HG03139 (cell line): ENCODE results near the gene DNAL4.

ENCODE experiments used
- ATAC-seq: cut with Tn5 transposase; IDR thresholded peaks from one replicate; pipeline ENCODE4 v1.9.1; 2021; ENCODE audit not compliant: unreplicated experiment

Gene DNAL4

DNA sequence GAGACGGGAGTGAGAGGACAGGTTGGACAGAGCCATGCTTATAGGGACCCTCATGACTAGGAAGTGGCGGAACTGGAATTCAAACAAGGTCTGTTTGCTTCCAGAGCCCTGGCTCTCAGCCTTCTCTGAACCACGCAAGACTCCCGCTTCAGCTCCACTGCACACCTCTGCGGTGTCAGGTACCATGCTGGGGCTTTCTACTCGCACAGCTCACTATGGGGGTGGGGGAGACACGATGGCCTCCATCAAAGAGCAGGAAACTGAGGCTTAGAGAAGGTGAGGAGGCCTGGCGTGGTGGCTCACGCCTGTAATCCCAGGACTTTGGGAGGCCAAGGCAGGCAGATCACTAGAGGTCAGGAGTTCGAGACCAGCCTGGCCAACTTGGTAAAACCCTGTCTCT, 52.4 kb downstream of the DNAL4 start:
- no peak for ATAC-seq

DNA sequence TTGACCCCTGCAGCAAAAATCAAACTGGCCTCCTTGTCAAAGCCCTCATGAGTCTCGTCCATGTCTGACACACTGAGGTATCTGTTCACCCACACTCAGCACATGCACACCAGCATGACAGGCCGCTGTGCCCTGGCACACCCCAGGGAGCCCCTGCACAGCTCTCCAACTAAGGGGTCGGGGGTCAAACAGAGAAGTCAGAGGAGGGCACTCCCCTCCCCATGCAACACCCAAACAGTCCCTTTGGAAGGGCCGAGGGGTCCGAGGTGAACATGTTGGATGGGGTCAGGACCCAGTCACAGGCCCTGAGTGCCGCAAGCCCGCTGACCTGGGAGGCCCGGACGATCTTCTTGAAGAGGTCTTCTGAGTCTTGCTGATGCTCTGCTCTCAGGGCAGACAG, 52.8 kb downstream of the DNAL4 start:
- no peak for ATAC-seq

DNA sequence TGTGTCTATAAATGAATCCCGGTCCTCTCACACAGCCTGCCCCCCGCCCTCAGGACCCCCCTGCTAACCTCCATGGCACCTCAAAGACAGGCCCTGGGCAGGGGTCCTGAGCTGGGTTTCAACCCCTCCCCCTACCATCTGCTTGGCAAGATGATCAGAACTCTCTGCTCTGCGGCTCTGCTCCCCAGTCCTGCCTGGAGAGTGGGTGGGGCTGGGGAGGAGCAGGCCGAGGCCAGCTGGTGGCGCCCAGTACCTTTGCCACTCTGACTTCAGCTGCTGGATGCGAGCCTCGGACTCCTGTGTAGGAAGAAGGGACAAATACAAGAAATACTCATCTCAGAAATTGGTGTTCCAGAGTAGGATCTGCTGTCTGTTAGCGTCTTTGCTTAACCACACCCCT, 53.2 kb downstream of the DNAL4 start:
- ATAC-seq: no peak

DNA sequence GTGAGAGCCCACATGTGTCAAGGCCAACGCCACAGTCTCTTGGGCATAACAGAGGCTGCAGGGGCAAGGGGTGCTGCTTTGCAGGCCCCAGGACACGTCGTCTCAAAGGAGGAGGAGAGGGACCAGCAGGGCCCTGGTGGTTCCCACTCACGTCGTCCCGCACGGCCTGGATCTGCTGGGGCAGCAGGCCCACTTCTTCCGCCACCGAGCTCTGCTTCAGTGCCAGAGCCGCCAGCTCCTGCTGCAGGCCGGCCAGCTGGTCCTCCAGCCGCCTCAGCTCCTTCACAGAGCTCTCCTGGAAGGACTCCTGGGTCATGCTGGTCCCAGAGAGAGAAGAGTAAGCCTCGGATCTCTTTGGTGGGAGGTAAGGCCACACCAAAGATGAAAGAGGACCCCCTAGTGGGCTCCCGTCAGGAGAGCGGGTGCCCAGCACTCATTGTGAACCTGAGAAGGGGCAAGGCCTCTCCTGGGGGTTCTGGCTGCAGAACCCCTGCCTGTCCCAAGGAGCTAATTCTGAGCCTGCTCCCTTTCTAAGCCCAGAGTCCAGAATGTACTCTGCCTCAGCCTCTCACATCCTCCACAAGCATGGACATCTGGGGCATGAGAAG, 53.7 kb downstream of the DNAL4 start:
- ATAC-seq: no peak

DNA sequence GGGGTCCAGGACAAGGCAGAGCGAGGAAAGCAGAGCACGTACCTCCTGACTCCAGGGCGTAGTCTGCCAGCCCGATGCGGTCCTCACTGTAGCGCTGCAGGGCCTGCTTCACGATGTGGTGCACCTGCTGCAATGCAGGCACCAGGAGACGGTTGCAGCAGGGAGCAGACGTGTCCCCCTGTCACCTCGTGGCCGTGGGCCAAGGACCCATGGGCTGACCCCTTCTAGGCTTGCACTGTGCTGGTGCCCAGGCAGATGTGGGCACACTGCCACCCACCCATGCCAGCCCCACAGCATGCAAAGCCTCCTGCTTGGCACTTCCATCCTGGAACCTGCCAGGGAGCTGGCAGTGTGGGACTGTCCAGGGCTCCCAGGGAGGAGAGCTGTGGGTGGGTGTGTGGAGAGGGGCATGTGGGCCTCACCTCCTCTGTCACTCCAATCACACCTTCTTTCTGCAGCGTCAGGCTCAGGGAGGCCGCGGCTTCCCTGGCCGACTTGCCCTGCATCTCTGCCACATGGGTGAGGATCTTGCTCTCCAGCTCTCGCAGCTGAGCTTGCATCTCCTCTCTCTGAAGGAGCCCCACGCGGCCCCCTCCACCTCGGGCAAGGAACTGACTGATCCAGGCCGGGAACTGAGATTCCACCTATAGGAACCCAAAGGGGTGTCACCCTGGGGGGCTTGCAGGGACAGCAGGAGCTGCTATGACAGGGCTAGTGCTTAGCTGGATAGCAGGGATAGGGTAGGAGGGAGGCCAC, 54.5 kb downstream of the DNAL4 start:
- ATAC-seq: no peak

DNA sequence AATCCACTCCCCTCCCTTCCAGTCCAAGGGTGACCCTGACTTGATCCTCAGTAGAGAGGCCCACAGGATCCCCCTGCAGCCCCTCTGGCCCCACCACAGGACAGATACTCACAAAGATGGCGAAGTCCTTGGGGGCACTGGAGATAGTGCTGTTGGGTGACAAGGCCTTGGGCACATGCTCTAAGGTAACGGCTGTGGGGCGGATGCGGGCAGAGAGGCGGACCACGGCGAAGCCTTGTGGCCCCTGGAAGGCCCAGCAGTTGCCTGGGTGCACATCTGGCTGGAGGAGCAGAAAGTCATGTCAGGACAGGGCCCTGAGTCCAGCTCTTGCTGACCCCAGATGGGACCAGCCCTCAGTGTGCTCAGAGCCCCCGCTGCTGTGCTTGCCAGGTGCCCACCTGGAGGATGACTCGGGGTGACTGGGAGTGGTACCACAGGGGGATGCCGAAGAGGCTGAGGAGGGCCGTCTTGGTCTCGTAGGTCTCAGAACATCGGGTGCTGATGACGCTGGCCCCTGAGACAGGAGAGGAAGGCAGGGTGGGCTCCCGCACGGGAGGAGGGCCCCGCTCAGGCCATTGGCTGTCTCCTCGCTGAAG, 55.4 kb downstream of the DNAL4 start:
- ATAC-seq: no peak

DNA sequence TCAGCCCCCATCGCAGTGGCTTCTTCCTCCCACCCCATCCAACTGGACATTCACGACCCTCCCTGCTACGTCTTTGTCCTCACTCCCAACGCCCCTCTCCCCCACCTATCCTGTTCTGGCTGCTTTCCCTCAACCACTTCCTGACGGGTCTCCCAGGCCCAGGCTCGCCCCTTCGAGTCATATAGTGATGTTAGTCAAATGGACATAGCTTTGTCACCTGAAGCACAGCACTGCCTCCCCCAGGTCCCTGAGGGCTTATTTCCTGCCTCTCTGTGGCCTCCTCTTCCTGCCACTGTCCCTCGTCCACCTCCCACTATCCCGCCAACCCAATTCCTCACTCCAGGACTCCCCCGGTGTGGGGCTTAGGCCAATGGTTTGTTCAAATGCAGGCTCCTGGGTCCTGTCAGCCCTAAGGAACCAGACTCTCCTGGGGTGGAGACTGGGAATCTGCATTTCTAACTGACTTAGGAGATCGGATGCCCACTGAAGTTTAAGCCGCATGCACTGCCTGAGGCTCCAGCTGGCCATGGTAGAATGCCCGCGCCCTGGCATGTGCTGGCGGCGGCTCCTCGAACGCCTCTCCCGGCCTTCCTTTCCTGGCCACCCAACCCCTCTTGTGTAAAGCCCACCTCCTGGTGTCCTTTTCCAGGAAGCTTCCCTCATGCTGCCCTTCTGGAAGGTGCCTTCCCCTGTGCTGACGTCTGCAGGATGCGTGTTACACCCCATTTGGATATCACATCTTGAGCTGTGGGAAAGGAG, 56.5 kb downstream of the DNAL4 start:
- ATAC-seq: no peak

DNA sequence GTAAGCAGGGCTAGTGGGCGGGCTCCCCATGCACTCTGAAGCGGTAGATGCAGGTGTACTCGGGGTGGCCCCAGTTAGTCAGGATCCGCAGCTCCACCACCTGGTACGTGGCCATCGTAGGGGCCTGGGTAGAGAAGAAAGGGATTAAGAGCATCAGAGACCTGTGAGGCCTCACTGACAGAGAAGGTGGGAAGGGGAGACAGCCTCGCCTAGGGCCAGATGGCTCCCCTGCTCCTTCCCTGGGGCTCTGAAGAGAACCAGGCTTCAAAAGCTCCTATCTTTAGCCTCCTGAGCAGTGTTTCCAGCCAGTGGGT, 57.7 kb downstream of the DNAL4 start:
- ATAC-seq: no peak

DNA sequence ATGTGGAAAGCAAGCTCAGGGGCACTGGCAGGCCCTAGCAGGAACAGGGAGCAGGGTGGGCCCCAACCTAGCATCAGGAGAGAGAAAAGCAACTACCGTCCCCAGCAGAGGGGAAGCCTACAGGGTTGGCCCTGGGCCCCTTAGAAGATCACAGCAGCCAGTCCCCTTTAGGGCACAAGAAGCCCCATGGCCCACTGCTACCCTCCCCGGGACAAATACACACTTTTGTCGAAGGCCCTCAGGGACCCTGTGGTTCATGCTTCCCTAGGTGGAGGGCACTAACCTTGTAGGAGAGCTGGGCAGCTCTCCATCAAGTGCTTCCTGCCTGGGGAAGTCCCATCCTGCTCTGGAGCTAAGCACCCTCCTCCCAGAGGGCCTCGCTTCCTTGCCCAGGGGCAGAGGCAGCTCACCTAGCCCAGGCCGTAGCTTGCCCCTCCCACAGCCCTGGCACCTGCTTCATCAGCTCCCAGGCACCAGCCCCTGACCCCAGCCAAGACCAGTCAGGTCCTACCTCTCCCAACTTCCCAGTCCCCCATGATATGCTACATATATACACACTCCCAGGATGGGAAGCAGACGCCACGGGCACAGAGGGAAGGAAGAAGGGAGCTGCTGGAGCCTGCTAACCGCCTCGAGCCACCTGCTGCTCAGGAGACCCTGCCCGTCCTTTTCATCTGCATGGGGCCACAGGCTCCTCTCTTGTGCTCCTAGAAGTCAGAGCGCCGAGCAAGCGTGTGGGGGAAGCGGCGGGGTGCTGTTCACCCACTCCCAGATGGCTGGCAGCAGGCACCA, 58.3 kb downstream of the DNAL4 start:
- no peak for ATAC-seq

DNA sequence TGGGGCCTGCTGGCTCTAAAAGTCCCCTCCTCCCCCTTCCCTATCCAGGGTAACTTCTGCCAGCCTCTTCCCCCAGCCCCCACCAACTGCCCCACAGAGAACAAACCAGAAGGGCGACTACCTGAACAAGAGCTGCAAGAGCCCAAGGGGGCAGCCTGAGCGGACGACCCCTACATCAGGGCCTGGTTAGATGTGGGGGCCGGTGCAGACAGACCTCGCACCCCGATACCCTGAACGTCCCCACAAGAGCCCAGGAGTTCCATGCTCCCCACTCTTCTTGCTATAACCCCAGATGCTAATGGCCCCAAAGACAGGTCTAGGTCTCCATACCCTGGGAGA, 58.8 kb downstream of the DNAL4 start:
- no peak for ATAC-seq

DNA sequence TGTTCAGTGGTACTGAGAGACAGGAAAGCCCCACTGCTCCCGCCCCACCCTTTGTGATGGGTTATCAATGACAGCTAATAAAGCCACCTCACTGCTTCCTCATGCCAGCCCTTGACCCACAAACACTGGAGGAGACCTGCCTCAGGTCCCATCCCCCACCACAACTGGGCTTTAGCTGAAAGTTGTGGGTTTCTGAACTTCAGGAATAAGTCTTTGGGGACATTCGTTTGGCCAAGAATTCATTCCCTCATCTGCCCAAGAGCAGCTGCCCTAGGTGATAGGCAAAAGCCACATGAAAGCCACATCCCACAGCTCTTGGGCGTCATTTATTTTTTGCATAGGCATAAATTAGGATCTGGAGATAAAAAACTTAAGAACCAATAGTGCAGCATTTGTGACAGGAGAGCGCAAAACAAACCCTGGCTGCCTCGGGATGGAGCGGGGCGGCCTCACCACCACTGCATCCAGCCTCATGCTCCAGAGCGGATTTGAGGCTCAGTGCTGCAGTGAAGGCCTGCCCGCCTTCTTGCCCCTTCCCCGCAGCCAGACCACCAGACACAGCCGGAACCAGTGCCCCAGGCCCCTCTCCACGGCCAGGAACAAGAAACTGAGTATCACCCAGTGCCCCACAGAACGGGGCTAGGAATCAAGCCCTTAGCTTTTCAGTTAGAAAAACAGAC, 59.4 kb downstream of the DNAL4 start:
- ATAC-seq: no peak

DNA sequence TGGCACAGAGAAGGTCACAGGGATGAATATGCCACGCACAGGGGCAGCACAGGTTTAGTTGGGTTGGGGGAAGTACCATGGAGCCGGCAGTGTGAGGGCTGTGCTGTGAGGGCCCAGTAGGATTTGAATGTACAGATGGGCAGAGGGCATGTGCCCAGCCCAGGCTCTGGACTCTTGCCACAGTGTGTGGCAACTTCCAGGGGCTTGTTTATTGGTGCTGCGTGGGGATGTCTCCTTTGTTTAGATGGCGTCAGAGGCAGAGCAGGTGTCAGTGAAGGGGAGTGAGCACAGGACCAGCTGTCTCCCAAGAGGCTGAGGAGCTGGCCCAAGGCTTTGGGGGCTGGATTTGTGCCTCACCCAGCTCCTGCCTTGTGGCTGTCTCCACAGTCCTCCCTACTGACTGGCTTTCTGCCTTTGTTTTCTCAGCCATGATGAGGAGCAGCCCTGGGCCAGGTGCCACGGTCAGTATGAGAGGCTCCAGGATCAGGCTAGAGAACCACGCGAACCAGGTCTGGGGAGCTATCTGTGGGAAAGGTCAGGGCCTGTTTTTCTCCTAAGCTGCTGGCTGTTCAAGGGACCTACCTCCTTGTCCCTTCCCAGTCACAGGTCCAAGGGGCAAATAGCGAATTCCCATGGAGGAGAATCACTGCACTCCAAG, 60.1 kb downstream of the DNAL4 start:
- ATAC-seq: no peak

DNA sequence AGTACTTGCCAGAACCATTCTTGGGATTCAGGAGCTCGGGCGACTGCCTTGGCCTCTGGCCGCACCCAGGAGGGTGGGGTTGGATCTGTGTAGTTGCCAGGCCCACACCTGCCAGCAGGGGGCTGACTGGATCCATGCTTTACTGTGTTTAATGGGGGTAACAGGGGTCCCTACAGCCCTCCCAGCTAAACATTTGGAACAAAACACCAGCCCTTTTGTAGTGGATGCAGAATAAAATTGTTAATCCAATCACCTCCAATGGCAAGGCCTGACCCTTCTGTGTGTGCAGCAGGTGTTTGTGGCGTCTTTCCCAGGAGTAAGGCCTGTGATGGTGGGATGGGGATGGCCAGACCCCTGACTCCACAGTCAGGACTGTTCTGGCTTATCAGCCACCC, 60.6 kb downstream of the DNAL4 start:
- no peak for ATAC-seq

DNA sequence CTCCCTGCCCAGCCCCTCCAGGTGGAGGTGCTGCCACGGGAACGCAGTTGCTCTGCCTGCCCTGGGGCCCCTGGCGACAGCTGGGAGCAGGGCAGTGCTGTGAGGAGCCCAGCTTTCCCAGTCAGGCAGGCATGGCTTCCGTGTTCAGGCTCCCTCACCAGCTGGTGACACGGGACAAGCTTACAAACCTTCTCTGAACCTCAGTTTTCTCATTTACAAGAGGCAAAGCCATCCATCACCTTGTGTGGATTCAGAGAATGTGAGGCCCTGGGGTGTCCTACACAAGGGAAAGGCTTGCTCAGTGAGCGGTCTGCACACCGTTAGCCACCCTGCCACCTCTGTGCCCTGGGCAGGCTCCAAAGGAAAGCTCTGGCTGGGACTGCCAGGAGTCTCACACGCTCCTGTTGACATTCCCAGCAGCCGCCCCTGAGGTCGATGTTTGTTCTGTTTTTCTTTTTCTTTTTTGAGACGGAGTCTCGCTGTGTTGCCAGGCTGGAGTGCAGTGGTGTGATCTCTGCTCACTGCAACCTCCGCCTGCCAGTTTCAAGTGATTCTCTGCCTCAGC, 61.6 kb downstream of the DNAL4 start:
- ATAC-seq: no peak

DNA sequence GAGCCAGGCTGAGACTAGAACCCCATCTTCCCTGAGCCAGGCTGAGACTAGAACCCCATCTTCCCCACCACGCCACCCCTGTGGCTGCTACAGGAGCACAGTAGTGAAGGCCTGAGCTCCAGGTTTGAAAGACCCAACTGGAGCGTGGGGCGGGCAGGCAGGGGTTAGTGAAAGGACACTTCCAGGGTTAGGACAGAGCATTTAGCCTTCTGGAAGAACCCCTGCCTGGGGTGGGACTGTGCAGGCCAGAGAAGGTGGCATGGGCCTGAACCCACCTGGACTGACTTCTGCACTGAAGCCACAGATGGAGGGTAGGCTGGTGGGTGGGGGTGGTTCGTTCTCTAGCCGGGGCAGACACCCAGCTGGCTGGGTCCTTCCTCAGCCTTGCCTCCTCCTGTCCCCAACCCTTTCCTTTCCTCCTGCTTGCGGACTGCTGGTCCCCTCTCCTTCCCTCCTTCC, 62.2 kb downstream of the DNAL4 start:
- no peak for ATAC-seq

DNA sequence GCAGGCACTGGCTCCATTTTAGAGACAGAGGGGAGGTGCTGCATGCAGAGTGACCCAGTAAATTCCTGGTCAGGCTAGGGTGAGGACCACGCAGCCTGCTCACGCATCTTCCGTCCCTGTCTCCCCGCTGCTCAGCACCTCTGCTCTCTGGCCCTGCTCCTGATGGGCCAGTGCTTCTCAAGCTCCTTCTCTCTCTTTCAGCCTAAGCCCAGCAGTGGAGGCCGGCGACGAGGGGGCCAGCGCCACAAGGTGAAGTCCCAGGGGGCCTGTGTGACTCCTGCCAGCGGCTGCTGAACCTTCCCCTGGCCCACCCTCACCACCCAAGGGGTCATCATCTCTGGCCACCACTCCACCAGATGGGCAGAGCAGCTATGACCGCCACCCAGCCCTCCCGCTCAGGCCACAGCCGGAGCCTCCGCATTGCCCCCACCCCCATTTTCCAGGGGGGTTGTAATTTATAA, 63.5 kb downstream of the DNAL4 start:
- ATAC-seq: no peak

DNA sequence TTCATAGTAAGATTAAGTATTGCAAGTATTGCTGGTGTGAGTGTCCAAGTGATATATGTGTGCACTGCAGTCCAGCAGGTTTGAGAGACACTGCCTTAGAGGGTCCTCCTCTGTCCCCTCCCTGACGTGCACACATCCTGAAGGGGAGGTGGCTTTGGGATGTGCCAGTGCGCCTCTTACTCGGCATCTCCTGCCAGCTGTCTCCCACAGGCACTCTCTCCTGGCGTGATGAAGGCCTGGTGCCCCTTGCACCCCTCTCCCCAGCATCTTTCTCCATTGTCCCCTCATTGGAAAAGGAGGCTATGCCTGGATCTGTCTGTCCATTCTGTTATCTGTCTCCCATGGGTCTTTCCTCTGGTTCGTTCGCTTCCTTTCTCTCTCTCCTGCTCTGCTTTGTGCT, 64.0 kb downstream of the DNAL4 start:
- ATAC-seq: no peak

DNA sequence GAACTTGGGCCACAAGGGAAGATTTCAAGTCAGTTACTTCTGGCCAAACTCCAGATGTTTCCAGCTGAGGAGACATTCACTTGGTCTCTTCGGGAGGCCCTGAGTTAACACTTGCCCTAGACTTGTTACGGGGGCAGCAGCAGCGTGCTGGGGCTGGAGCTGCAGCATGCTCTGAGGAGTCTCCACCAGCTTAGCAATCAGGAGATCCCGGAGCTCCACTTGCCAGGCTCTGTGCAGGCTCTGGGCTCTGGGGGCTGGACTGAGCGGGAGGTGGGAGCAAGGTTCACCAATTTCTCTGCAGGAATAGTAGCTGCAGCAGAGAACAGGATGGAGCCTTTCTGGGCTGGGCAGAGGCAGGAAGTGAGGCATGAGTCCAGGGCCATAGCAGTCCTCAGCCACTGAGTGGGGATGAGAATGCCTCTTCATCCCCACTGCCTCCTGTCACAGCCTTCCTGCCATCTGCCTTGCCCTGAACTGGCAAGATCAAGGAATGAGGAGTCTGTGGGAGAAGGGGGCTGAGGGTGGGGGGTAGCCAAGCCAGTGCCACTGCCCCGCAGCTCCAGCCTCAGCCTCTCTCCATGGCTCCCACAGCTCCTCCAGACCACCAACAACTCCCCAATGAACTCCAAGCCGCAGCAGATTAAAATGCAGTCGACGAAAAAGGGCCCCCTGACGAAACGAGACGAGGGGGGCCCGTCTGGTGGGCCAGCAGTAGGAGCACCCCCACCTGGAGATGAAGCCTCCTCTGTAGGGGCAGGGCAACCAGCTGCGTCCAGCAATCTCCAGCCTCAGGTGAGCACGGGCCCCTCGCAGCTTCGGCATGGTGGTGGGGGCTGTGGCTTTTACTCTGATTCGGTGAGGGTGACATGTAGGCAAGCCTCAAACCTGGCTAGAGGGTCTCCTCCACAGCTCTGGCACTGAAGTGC, 64.8 kb downstream of the DNAL4 start:
- no peak for ATAC-seq
